Medulla oblongata (tissue), 1 donor: ENCODE measurements around the gene ZNF155.

Experiments used
- DNase-seq: peaks from one replicate; pipeline ENCODE4 v3.0.0-alpha.2; 2015; ENCODE audit errors: extremely low spot score

The ZNF155 gene

GRCh38 chr19:44003461-44004009, 19.5 kb downstream of the ZNF155 start:
- no peak for DNase-seq

GRCh38 chr19:44005973-44006372, 22.0 kb downstream of the ZNF155 start:
- DNase-seq: no peak

- no peak for DNase-seq
Measured at GRCh38 chr19:44007473-44007872, 23.5 kb downstream of the ZNF155 start.

- DNase-seq: no peak
Measured at GRCh38 chr19:44010468-44010867, 26.5 kb downstream of the ZNF155 start.

GRCh38 chr19:44019498-44019897, 35.5 kb downstream of the ZNF155 start:
- no peak for DNase-seq

- DNase-seq: no peak
Measured at GRCh38 chr19:44021221-44021620, 37.2 kb downstream of the ZNF155 start.

- no peak for DNase-seq
Measured at GRCh38 chr19:44024900-44025216, 40.9 kb downstream of the ZNF155 start.

- DNase-seq: peak; percentile 94
Measured at GRCh38 chr19:44025217-44025936, 41.4 kb downstream of the ZNF155 start, which contains the start of gene ZNF222. Gene ZNF222, plus strand, starts transcription at chr19:44025379. Its CDS starts 58 bp downstream, at chr19:44025437.

- no peak for DNase-seq
Measured at GRCh38 chr19:44026622-44027021, 42.6 kb downstream of the ZNF155 start.

GRCh38 chr19:44032001-44032610, 48.1 kb downstream of the ZNF155 start:
- no peak for DNase-seq

- DNase-seq: no peak
Measured at GRCh38 chr19:44042147-44042546, 58.2 kb downstream of the ZNF155 start.
